GM12874 (cell line): ENCODE data around the gene PLSCR3.

Experiments used
- CTCF ChIP-seq: IDR thresholded peaks from 2 replicates; pipeline ENCODE4 v1.5.1; 2011; ENCODE audit warnings: low read depth, mild to moderate bottlenecking, control low read depth, low read length, moderate library complexity; ENCODE audit not compliant: insufficient read depth

PLSCR3 gene

DNA sequence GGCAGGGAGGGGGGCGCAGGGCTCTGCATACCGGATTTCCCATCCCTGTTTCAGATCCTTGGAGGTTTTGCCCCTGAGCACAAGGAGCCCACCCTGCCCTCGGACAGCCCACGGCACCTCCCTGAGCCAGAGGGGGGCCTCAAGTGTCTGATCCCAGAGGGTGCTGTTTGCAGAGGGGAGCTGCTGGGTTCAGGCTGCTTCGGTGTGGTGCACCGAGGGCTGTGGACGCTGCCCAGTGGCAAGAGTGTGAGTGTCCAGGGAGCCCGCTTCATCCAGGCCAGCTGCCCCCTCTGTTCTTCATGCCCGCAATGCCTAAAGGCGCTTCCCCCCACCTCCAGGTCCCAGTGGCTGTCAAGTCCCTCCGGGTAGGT, 11.0 kb downstream of the PLSCR3 start:
- no peak for TF ChIP-seq CTCF

GRCh38 chr17:7382901-7383300, 11.4 kb downstream of the PLSCR3 start:
- no peak for TF ChIP-seq CTCF

- TF ChIP-seq CTCF, result no peak
These were observed 13.3 kb downstream of the PLSCR3 start, which contains the start of gene TNK1 for GRCh38 chr17:7380855-7381683. TNK1 (plus strand) TSS chr17:7381089; CDS start chr17:7382927, 1,838 bp downstream.

GRCh38 chr17:7380321-7380720, 14.0 kb downstream of the PLSCR3 start:
- no peak for TF ChIP-seq CTCF

DNA sequence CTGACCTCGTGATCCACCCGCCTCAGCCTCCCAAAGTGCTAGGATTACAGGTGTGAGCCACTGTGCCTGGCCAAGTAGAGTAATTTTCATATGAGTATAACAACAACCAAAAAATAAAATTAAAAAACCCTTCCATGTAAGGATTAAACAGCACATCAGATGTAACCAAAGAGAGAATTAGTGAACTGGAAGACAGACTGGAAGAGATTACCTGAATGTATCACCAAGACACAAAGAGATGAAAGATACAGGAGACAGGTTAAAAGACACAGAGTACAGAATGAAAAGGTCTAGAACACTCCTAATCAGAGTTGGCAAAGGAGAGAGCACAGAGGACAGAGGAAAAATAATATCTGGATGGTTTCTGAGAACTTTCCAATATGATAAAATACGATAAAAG, 15.2 kb downstream of the PLSCR3 start:
- no peak for TF ChIP-seq CTCF

DNA sequence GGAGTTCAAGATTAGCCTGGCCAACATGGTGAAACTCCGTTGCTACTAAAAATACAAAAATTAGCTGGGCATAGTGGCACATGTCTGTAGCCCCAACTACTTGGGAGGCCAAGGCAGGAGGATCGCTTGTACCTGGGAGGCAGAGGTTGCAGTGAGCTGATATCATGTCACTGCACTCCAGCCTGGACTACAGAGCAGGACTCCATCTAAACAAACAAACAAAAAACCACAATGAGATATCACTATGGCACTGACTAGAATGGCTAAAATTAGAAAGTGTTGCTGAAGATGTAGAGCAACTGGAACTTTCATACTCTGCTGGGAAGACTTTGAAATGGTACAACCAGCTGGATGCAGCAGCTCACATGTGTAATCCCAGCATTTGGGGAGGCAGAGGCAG, 20.0 kb downstream of the PLSCR3 start:
- no peak for TF ChIP-seq CTCF

DNA sequence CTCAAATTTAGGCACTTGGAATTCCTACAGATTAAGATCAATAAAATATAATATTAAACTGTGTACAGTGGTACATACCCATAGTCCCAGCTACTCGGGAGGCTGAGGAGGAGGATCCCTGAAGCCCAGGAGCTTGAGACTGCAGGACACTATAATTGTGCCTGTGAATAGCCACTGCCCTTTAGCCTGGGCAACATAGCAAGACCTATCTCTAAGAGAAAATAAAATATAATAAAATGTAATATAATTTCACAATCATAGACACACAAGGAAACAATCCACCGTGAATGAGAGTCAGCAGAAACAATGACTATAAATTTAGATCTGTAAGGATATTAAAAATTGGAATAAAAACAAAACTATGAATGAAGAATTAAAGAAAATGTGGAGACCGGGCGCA, 23.5 kb downstream of the PLSCR3 start:
- no peak for TF ChIP-seq CTCF
